GM21526 (cell line): ENCODE measurements around the gene FBXO27.
"Not testable (repeated sequence)": the region's sequence is repeated elsewhere in the genome, so short reads cannot be mapped to it uniquely, and the experiment has no call there.

Experiments used
- ATAC-seq: cut with Tn5 transposase; IDR thresholded peaks from one replicate; pipeline ENCODE4 v1.9.1; 2021; ENCODE audit warnings: moderate library complexity; ENCODE audit not compliant: unreplicated experiment, low FRiP score

Gene FBXO27

DNA sequence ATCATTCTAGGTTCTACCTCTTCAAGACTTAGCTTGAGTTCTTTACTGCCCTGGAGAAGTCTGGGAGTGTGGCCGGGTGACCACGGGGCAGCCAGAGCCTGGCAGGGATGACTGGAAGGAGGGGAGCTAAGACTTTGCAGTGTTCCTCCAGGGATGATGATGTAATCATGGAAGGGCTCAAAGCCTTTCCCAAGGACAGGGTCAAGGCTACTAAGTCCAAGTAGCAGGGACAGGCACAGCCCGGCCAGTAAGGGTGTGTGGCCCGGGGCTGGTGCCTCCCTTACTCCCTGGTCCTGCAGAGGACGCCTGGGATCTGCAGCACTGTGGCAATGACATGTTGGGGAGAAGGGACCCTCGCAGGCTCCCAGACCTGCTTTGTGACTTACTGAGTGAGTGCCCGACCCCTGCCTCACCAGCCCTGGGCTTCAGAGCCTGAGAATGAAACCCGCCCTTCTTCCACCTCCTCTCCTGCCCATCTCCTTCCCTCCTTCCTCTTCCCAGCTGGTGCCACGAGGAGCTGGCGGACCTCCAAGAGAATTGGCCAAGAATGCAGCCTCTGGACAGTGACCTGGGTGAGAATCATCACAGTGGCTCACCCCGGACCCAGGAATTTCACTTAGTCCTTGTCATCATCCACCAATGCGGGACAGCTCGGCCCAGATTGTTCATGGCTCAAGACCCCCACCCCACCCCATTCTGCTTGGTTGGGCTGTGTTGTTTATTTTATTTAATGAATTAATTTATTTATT is 41.2 kb downstream of the FBXO27 start:
- no peak for ATAC-seq

DNA sequence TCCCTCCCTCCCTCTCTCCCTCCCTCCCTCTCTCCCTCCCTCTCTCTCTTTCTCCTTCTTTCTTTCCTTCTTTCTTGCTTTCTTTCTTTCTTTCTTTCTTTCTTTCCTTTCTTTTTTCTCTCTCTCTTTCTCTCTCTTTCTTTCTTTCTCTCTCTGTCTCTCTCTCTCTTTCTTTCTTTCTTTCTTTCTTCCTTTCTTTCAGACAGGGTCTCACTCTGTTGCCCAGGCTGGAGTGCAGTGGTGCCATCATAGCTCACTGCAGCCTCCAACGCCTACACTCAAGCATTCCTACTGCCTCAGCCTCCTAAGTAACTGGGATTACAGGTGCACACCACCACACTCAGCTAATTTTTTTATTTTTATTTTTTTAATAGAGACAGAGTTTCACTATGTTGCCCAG is 42.7 kb downstream of the FBXO27 start:
- not testable (repeated sequence) for ATAC-seq

DNA sequence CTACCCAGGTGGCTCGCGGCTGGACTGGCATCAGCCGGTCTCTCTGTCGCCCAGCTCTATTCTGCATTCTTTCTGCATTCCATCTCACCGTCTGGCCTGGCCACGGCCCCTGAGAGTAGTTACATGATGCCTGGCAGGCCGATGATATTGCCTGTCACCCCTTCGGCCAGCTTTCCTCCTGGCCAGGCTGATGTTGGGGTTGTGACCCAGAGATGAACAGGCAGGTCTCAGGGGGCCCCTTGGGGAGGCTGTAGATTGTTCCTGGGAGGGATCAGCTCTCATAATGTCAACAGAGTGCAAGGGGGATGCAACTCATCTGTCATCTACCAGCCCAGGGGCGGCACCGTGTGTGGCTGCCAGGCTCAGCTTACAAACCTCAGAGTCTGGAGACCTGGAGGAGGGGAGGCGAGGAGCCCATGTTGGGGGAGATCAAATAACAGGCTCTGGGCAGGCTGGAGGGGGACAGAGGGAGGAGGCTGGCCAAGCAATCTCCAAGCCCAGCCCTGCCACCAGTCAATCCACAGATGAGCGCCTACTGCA is 43.2 kb downstream of the FBXO27 start:
- no peak for ATAC-seq

DNA sequence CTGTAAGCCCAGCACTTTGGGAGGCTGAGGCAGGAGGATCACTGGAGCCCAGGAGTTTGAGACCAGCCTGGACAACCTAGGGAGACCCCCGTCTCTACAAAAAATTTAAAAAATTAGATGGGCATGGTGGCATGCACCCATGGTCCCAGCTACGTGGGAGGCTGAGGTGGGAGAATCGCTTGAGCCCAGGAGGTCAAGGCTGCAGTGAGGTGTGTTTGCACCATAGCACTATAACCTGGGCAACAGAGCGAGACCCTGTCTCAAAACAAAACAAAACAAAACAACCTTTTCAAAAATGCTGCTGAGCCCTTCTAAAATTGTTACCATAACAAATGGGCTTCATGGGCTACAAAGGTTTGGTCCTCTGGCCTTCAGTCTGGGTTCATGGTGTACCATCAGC is 43.7 kb downstream of the FBXO27 start:
- not testable (repeated sequence) for ATAC-seq

DNA sequence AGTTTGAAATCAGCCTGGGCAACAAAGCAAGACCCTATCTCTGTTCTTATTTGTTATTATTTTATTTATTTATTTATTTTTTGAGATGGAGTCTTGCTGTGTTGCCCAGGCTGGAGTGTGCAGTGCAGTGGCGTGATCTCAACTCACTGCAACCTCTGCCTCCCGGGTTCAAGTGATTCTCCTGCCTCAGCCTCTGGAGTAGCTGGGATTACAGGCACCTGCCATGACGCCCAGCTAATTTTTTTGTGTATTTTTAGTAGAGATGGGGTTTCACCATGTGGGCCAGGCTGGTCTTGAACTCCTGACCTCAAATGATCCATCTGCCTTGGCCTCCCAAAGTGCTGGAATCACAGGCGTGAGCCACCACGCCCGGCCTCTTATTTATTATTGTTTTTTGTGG is 44.6 kb downstream of the FBXO27 start:
- not testable (repeated sequence) for ATAC-seq

DNA sequence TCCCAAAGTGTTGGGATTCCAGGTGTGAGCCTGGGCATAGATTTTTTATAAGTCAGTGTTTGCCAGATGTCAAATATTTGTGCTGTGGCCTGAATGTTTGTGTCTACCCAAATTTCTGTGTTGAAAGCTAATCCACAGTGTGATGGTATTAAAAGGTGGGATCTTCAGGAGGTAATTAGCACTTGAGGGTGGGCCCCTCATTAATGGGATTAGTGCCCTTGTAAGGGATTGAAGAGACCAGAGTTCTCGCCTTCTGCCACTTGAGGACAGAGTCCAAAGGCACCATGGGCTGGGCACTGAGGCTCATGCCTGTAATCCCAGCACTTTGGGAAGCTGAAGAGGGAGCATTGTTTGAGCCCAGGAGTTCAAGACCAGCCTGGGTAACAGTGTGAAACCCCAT is 47.1 kb downstream of the FBXO27 start:
- no peak for ATAC-seq

DNA sequence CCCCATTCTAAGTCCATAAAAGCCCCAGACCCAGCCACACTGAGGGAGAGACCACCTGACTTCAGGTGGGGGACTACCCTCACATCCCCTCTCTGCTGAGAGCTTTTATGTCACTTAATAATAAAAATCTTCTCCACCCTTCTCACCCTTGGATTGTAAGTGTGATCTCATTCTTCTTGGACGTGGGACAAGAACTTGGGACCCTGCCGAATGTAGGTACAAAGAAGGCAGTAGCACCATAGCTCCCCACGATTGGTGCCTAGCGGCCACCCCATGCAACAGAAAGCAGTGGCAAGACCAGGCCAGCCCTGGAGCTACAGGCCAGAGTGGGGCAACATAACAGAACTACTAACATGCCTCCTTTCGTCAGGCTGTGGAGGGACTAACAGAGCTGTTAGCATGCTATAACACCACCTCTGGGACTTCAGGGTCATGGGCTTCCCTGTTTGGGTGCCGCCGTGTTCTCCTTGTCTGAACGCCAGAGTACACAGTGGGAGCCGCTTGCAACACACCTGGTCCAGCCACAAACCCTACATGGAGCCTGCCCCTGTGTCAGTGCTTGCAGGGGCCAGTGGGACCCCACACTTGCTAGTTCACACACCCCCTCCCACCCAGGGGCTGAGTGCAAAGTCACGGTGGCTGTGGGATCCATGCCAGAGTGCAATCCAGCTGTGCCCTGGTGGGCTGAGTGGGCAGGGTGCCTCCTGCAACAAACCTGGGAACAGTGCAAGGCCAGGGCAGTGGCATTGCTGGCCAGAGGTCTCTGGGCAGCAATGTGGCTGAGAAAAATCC is 51.6 kb downstream of the FBXO27 start:
- ATAC-seq = no peak

DNA sequence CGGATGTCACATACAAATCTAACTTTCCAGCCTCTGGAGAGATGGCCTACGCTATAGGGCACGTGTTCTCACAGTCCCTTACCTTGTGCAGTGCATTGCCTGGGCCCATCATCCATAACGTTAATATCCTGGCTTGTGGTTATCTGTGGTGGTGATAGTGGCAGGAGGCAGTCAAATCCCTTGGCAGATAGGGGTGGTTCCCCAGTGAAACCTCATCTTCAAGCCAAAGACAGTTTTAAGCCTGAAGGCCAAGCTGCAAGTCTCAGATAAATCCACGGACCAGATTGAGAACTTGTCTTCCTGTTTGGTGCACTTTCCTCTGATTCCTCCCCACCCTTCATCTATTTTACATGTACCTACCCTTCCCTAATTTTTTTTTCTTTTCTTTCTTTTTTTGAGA is 52.5 kb downstream of the FBXO27 start:
- ATAC-seq = no peak

DNA sequence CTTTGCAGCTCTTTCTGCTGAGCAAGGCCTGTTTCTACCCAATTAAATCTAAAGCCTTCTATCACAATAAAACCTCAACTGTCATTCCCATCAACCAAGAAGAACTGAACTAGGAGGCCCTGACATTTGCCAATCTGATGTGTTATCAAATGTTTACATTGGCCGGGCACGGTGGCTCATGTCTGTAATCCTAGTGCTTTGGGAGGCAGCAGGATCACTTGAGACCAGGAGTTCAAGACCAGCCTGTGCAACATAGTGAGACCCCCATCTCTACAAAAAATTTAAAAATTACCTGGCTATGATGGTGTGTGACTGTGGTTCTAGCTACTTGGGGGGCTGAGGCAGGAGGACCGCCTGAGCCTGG is 54.0 kb downstream of the FBXO27 start:
- ATAC-seq = no peak

DNA sequence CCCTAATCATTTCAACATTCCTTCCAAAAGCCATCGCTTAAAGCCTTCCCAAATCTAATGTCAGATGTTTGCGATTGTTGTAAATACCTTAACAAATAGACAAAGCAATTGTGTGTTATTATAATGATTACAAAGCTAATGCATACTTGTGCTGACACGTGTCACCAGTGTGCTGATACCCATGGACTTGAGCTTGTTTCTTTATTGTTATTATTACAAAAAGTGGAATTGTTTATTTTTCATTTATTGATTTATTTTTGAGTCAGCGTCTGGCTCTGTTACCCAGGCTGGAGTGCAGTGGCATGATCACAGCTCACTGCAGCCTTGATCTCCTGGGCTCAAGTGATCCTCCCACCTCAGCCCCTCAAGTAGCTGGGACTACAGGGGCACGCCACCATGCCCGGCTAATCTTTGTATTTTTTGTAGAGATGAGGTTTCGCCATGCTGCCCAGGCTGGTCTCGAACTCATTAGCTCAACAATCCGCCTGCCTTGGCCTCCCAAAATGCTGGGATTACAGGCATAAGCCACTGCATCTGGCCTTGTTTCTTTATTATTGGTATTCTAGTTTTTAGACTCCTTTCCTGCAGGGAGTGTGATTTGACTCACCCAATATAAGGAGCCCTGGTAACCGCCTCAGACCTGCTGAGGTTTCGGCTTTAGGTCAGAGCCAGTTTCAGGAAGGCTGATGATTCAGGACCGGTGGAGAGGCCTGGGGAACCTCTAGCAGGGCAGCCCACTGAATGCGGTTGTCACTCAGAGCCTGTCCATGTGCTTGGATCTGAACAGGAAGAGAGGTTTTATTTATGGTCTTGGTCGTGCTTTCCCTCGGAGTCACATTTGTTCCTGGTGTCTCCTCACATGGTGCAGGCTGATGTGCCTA is 54.7 kb downstream of the FBXO27 start:
- ATAC-seq = peak; percentile 61

DNA sequence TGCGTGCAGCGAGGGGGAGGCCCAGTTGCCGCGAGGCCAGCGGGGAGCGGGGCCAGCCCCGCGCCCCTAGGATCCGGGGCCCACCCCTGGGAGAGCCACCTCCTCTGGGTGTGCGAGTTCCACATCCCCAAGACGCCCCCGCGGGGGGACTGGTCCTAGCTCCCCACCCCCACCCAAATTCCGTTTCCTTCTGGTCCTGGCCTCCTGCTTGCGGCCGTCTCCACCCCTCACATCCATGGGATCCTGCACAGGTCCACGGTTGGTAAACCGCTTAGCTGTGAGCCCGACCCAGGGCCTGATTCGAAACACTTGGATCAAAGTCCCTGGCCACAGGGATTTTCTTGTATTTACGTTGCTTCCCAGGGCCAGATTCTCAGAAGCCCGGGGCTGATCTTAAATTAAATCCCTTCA is 56.5 kb downstream of the FBXO27 start:
- no peak for ATAC-seq

DNA sequence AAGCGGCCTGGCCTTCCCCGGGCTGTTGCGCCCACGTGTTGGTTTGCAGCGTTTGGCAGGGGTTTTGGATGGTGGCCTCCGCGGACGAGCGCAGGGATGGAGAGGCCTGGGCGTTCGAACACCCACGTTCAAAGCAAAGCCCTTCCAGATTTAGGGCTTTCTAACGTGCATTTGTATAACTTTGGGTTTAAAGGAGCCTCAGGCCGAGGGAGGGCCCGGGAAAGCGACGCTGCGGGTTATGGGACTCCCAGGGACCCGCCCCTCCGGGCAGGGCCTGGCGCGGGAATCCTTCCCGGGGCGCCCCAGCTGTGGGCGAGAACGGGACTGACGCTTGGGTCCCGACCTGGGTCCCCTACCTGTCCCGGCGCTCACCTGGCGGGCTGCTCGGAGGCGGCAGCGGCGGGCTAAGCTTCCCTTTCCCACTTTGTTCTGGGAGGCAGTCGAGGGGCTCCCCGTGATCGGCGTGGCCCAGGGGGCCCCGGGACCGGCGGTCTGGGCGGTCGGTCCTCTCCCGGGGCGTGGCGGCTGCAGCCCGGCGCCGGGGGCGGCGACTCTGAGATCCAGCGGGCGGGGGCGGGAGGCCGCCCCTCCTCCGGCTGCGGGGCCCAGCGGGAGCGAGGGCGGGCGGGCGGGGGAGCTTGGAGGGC is 57.0 kb downstream of the FBXO27 start, which contains the start of gene FBXO17:
Gene FBXO17, minus strand, starts transcription at position 529 of the 647 bp plus-strand sequence. CDS start 25,423 bp downstream, outside the sequence.
- no peak for ATAC-seq

DNA sequence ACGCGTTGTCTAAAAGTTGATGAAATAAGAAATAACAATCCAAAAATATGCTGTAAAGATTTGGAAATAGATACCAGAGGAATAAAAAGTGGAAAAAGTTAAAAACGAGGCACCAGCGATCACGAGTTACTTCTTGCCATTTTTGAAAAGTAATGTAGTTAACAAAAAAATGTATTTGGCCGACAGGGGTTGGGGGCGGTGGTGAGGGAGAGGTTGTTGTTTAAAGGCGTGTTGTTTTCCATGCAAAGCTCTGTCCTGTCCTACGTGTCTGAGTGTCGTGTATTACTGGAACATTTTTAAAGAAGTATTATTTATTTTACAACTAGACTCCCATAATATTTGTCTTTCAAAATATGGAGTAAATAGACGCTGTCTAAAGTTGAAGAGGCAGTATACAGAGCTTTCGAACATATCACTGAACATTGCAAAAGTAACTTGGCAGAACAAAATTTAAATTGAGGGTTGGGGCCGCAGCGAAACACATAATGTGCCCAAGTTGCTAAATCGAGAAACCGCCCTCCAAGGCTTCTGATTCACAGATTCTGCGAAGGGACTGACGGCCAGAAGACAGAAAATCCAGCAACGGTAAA is 57.6 kb downstream of the FBXO27 start:
- no peak for ATAC-seq
